Neuronal stem cell (in vitro differentiated cells): ENCODE results near the gene COL13A1.

Experiments used
- DNase-seq: peaks from one replicate; pipeline ENCODE4 v3.0.0-alpha.2; 2013; ENCODE audit warnings: low spot score
- H2AFZ ChIP-seq: one replicate; pipeline ENCODE4 v1.6.1; 2013; ENCODE audit warnings: mild to moderate bottlenecking, low read length, inconsistent platforms
- H2AK5ac ChIP-seq: 2 replicates; pipeline ENCODE4 v1.6.1; 2013; ENCODE audit warnings: low read depth, mild to moderate bottlenecking, inconsistent platforms, low read length, moderate library complexity, mixed read lengths
- H2BK120ac ChIP-seq: 2 replicates; pipeline ENCODE4 v1.6.1; 2013; ENCODE audit warnings: low read depth, mild to moderate bottlenecking, inconsistent platforms, low read length, moderate library complexity, mixed read lengths
- H2BK12ac ChIP-seq: one replicate; pipeline ENCODE4 v1.6.1; 2013; ENCODE audit warnings: low read length, inconsistent platforms
- H2BK15ac ChIP-seq: 2 replicates; pipeline ENCODE4 v1.6.1; 2013; ENCODE audit warnings: mild to moderate bottlenecking, low read length, inconsistent platforms, mixed read lengths
- H2BK5ac ChIP-seq: one replicate; pipeline ENCODE4 v1.6.1; 2013; ENCODE audit warnings: inconsistent platforms, mild to moderate bottlenecking, low read length, moderate library complexity
- H3K14ac ChIP-seq: one replicate; pipeline ENCODE4 v1.6.1; 2013; ENCODE audit warnings: low read length, inconsistent platforms
- H3K18ac ChIP-seq: 2 replicates; pipeline ENCODE4 v1.6.1; 2013; ENCODE audit warnings: low read length, inconsistent platforms
- H3K23ac ChIP-seq: 2 replicates; pipeline ENCODE4 v1.6.1; 2013; ENCODE audit warnings: low read depth, mild to moderate bottlenecking, mixed read lengths, low read length, inconsistent platforms; ENCODE audit not compliant: poor library complexity
- H3K27ac ChIP-seq: replicated peaks from 3 replicates; pipeline ENCODE4 v1.5.1; 2013; ENCODE audit warnings: low read length, inconsistent platforms
- H3K27me3 ChIP-seq, 3 experiments: 2 replicates each; pipeline ENCODE4 v1.6.1; 2013; ENCODE audit warnings: low read length in 3 of 3, mild to moderate bottlenecking in 2 of 3, inconsistent platforms in 1 of 3, low read depth in 1 of 3, mixed read lengths in 1 of 3, moderate library complexity in 1 of 3; ENCODE audit not compliant: control insufficient read depth in 3 of 3, insufficient read depth in 3 of 3
- H3K36me3 ChIP-seq, 2 donors: replicated peaks in 1 of 2; 2 replicates each; pipeline ENCODE4 v1.6.1; 2013; ENCODE audit warnings: low read length in 2 of 2; ENCODE audit not compliant: control insufficient read depth in 2 of 2, insufficient read depth in 2 of 2
- H3K4ac ChIP-seq: 2 replicates; pipeline ENCODE4 v1.6.1; 2013; ENCODE audit warnings: inconsistent platforms, mild to moderate bottlenecking, low read length, moderate library complexity
- H3K4me1 ChIP-seq, 2 donors: 1 replicate in 1 of 2; 2 replicates in 1 of 2; pipeline ENCODE4 v1.6.1; 2013; ENCODE audit warnings: low read length in 2 of 2, low read depth in 1 of 2; ENCODE audit not compliant: control insufficient read depth in 2 of 2, insufficient read depth in 1 of 2
- H3K4me2 ChIP-seq: one replicate; pipeline ENCODE4 v1.6.1; 2013; ENCODE audit warnings: mild to moderate bottlenecking, low read length, inconsistent platforms; ENCODE audit not compliant: insufficient read depth, poor library complexity, severe bottlenecking
- H3K4me3 ChIP-seq, 2 donors: 2 replicates each; pipeline ENCODE4 v1.5.1; 2013; ENCODE audit warnings: low read length in 2 of 2, mild to moderate bottlenecking in 2 of 2, inconsistent platforms in 1 of 2, moderate library complexity in 1 of 2
- H3K79me1 ChIP-seq: one replicate; pipeline ENCODE4 v1.6.1; 2013; ENCODE audit warnings: low read depth, mild to moderate bottlenecking, inconsistent platforms, low read length, moderate library complexity
- H3K9ac ChIP-seq: one replicate; pipeline ENCODE4 v1.6.1; 2013; ENCODE audit warnings: mild to moderate bottlenecking, low read depth, low read length, inconsistent platforms; ENCODE audit not compliant: poor library complexity
- H3K9me3 ChIP-seq, 2 donors: replicated peaks in 1 of 2; 2 replicates each; pipeline versions ENCODE3 to v1.6.1; 2013; ENCODE audit warnings: low read length in 2 of 2, mild to moderate bottlenecking in 2 of 2, inconsistent platforms in 1 of 2, low read depth in 1 of 2, mixed read lengths in 1 of 2, moderate library complexity in 1 of 2; ENCODE audit not compliant: control insufficient read depth in 2 of 2, insufficient read depth in 1 of 2
- H4K8ac ChIP-seq: one replicate; pipeline ENCODE4 v1.6.1; 2013; ENCODE audit warnings: low read depth, mild to moderate bottlenecking, inconsistent platforms, low read length, moderate library complexity
- H4K91ac ChIP-seq: one replicate; pipeline ENCODE4 v1.6.1; 2013; ENCODE audit warnings: low read length, low read depth, mild to moderate bottlenecking, inconsistent platforms; ENCODE audit not compliant: poor library complexity
- WGBS, 2 donors: extraction: QIAGEN DNeasy Blood & Tissue Kit; methylation state at CpG; one replicate each; pipeline ENCODE4 v1.1.7; 2013; ENCODE audit warnings: missing lambda C conversion rate in 2 of 2, mixed read lengths in 1 of 2; ENCODE audit not compliant: insufficient read length in 2 of 2, insufficient replicate concordance in 1 of 2; ENCODE audit errors: extremely low coverage in 2 of 2; 5-methylcytosine and 5-hydroxymethylcytosine counted together

The COL13A1 gene

GRCh38 chr10:69952069-69952800 is 150.5 kb downstream of the COL13A1 start:
- H3K4ac ChIP-seq, result no peak overlapping the region
- WGBS, 2 donors, result no CpG with 5 or more reads among the region's 6 CpGs
- no peak overlapping the region for H2BK5ac ChIP-seq
- H3K36me3 ChIP-seq, result no peaks in the 10 kb centered on the region
- H3K27me3 ChIP-seq, result no peaks in the 10 kb centered on the region
- H2BK12ac ChIP-seq, result no peak overlapping the region
- H3K79me1 ChIP-seq, result no peaks in the 10 kb centered on the region
- H4K8ac ChIP-seq, result no peak overlapping the region
- no peak overlapping the region for H3K18ac ChIP-seq
- H3K4me2 ChIP-seq, result no peak overlapping the region
- DNase-seq, result no peak
- no peak overlapping the region for H4K91ac ChIP-seq
- no peak overlapping the region for H3K9ac ChIP-seq
- no peak overlapping the region for H3K23ac ChIP-seq
- H3K27ac ChIP-seq, result no peak overlapping the region
- H3K14ac ChIP-seq, result no peak overlapping the region
- H3K4me3 ChIP-seq, result no peak overlapping the region
- no peak overlapping the region for H2BK15ac ChIP-seq
- no peak overlapping the region for H2AK5ac ChIP-seq
- no peak overlapping the region for H2AFZ ChIP-seq
- peaks cover 0 to 2% of the 10 kb centered on the region in 2 donors for H3K9me3 ChIP-seq
- no peak overlapping the region for H2BK120ac ChIP-seq
- peaks cover 0 to 12% of the 10 kb centered on the region in 2 donors for H3K4me1 ChIP-seq

GRCh38 chr10:69952821-69953221 is 151.1 kb downstream of the COL13A1 start:
- no peaks in the 10 kb centered on the region for H3K79me1 ChIP-seq
- no peak overlapping the region for H3K18ac ChIP-seq
- H2BK5ac ChIP-seq, result no peak overlapping the region
- H3K4me2 ChIP-seq, result no peak overlapping the region
- no peak overlapping the region for H2BK120ac ChIP-seq
- H4K91ac ChIP-seq, result no peak overlapping the region
- H2BK15ac ChIP-seq, result no peak overlapping the region
- no peak overlapping the region for H4K8ac ChIP-seq
- H3K9me3 ChIP-seq, result peaks cover 0 to 2% of the 10 kb centered on the region in 2 donors
- H3K27me3 ChIP-seq, result no peaks in the 10 kb centered on the region
- peaks cover 0 to 12% of the 10 kb centered on the region in 2 donors for H3K4me1 ChIP-seq
- H3K36me3 ChIP-seq, result no peaks in the 10 kb centered on the region
- H3K4ac ChIP-seq, result no peak overlapping the region
- H3K4me3 ChIP-seq, result no peak overlapping the region
- no peak overlapping the region for H3K14ac ChIP-seq
- peak overlapping the region; percentile 65 for H3K27ac ChIP-seq
- WGBS, 2 donors, result no CpG with 5 or more reads among the region's 5 CpGs
- H2AFZ ChIP-seq, result peak overlapping the region; percentile 60
- no peak overlapping the region for H3K9ac ChIP-seq
- no peak overlapping the region for H2AK5ac ChIP-seq
- H3K23ac ChIP-seq, result no peak overlapping the region
- DNase-seq, result peak; percentile 66
- H2BK12ac ChIP-seq, result no peak overlapping the region

GRCh38 chr10:69953851-69954250 is 152.1 kb downstream of the COL13A1 start:
- peaks cover 0 to 12% of the 10 kb centered on the region in 2 donors for H3K4me1 ChIP-seq
- H4K91ac ChIP-seq, result no peak overlapping the region
- H3K27ac ChIP-seq, result no peak overlapping the region

GRCh38 chr10:69955211-69955805 is 153.6 kb downstream of the COL13A1 start:
- H3K27me3 ChIP-seq, result no peaks in the 10 kb centered on the region
- no peak overlapping the region for H3K4me2 ChIP-seq
- no peak overlapping the region for H2AK5ac ChIP-seq
- peaks cover 0 to 2% of the 10 kb centered on the region in 2 donors for H3K9me3 ChIP-seq
- H3K18ac ChIP-seq, result peak overlapping the region; percentile 25
- no peak overlapping the region for H3K14ac ChIP-seq
- H2BK12ac ChIP-seq, result no peak overlapping the region
- H4K91ac ChIP-seq, result no peak overlapping the region
- DNase-seq, result no peak
- H3K9ac ChIP-seq, result no peak overlapping the region
- WGBS, 2 donors, result no CpG with 5 or more reads among the region's 10 CpGs
- H4K8ac ChIP-seq, result no peak overlapping the region
- H3K23ac ChIP-seq, result peak overlapping the region; percentile 77
- H3K4ac ChIP-seq, result no peak overlapping the region
- peaks cover 0 to 12% of the 10 kb centered on the region in 2 donors for H3K4me1 ChIP-seq
- no peaks in the 10 kb centered on the region for H3K79me1 ChIP-seq
- H2BK120ac ChIP-seq, result no peak overlapping the region
- no peak overlapping the region for H3K27ac ChIP-seq
- H2BK15ac ChIP-seq, result no peak overlapping the region
- no peak overlapping the region for H2BK5ac ChIP-seq
- H3K4me3 ChIP-seq, result no peak overlapping the region
- no peaks in the 10 kb centered on the region for H3K36me3 ChIP-seq
- no peak overlapping the region for H2AFZ ChIP-seq

More at GRCh38 chr10:69953851-69954250, 152.1 kb downstream of the COL13A1 start:
- no peak for DNase-seq
- peak overlapping the region; percentile 12 for H2AK5ac ChIP-seq
- peak overlapping the region; percentile 11 for H3K18ac ChIP-seq
- H3K14ac ChIP-seq, result peak overlapping the region; percentile 4
- H2BK120ac ChIP-seq, result no peak overlapping the region
- no peak overlapping the region for H4K8ac ChIP-seq
- WGBS, 2 donors, result no CpG with 5 or more reads among the region's 6 CpGs
- no peak overlapping the region for H3K4me2 ChIP-seq
- H3K9ac ChIP-seq, result no peak overlapping the region
- H2BK15ac ChIP-seq, result no peak overlapping the region
- H3K27me3 ChIP-seq, result no peaks in the 10 kb centered on the region
- H2AFZ ChIP-seq, result no peak overlapping the region
- H3K4ac ChIP-seq, result no peak overlapping the region
- H3K23ac ChIP-seq, result no peak overlapping the region
- no peaks in the 10 kb centered on the region for H3K79me1 ChIP-seq
- H2BK5ac ChIP-seq, result no peak overlapping the region
- no peak overlapping the region for H3K4me3 ChIP-seq
- H2BK12ac ChIP-seq, result peak overlapping the region; percentile 7
- H3K9me3 ChIP-seq, result peaks cover 0 to 2% of the 10 kb centered on the region in 2 donors
- H3K36me3 ChIP-seq, result no peaks in the 10 kb centered on the region
